Glomerular endothelial cell (primary cell): Measurements from ENCODE around the gene FAM76A. TPM values are rescaled to one million over a fixed set of nuclear protein-coding genes. Genes with fewer than 3 reads are reported as not detected.
"Not testable (repeated sequence)": the region's sequence is repeated elsewhere in the genome, so short reads cannot be mapped to it uniquely, and the experiment has no call there.

Source experiments
- DNase-seq: peaks from one replicate; pipeline ENCODE4 v3.0.0-alpha.2; 2011; ENCODE audit warnings: low read depth, low spot score; ENCODE audit errors: extremely low read depth
- total RNA-seq: library from RNA; depleted of rRNA; stranded (reverse); fragments of >200 nt; gene quantifications from 2 replicates; pipeline ENCODE4 v1.2.3, GENCODE V29; 2015

The FAM76A gene
- total RNA-seq, result 6.5 and 6.8 TPM in 2 replicates

GRCh38 chr1:27725374-27726172, at the start of gene FAM76A:
FAM76A (plus strand) TSS chr1:27725961; CDS start chr1:27726081, 120 bp downstream.
- peak; percentile 95 for DNase-seq

- DNase-seq, result no peak
Measured at GRCh38 chr1:27676410-27676809, 49.4 kb upstream of the FAM76A start.

GRCh38 chr1:27678747-27679146, 47.0 kb upstream of the FAM76A start:
- no peak for DNase-seq

GRCh38 chr1:27680225-27680791, 45.5 kb upstream of the FAM76A start:
- not testable (repeated sequence) for DNase-seq

GRCh38 chr1:27681580-27681979, 44.2 kb upstream of the FAM76A start:
- not testable (repeated sequence) for DNase-seq

- DNase-seq, result no peak
Measured at GRCh38 chr1:27682351-27682944, 43.3 kb upstream of the FAM76A start.

GRCh38 chr1:27684176-27684575, 41.6 kb upstream of the FAM76A start:
- DNase-seq, result no peak

- DNase-seq, result no peak
Measured at GRCh38 chr1:27686223-27686990, 39.4 kb upstream of the FAM76A start.

GRCh38 chr1:27687906-27688305, 37.9 kb upstream of the FAM76A start:
- no peak for DNase-seq

GRCh38 chr1:27689423-27690173, 36.2 kb upstream of the FAM76A start:
- no peak for DNase-seq

- DNase-seq, result no peak
Measured at GRCh38 chr1:27690183-27690582, 35.6 kb upstream of the FAM76A start.

- not testable (repeated sequence) for DNase-seq
Measured at GRCh38 chr1:27696835-27697234, 28.9 kb upstream of the FAM76A start.

GRCh38 chr1:27704958-27705357, 20.8 kb upstream of the FAM76A start:
- DNase-seq, result no peak

- no peak for DNase-seq
Measured at GRCh38 chr1:27705545-27705944, 20.2 kb upstream of the FAM76A start.

GRCh38 chr1:27710574-27710973, 15.2 kb upstream of the FAM76A start:
- no peak for DNase-seq

GRCh38 chr1:27713139-27713725, 12.5 kb upstream of the FAM76A start:
- no peak for DNase-seq

- no peak for DNase-seq
Measured at GRCh38 chr1:27713869-27714513, 11.8 kb upstream of the FAM76A start.

GRCh38 chr1:27716262-27716895, 9.4 kb upstream of the FAM76A start:
- no peak for DNase-seq
